Measurements from ENCODE around the gene HECTD4. TPM values are rescaled to one million over a fixed set of nuclear protein-coding genes. Genes with fewer than 3 reads are reported as not detected.
"Not testable (repeated sequence)": the region's sequence is repeated elsewhere in the genome, so short reads cannot be mapped to it uniquely, and the experiment has no call there.

The HECTD4 gene
- total RNA-seq, 4 donors from 2014 or later, result 15.9 to 72.9 (median 45.2) TPM

GRCh38 chr12:112233242-112233641 lies 149.0 kb downstream of the HECTD4 start:
- Histone ChIP-seq H3K9me3 (no peaks in the 10 kb centered on the region), H3K36me3 (no peaks in the 10 kb centered on the region), H3K27me3 (no peaks in the 10 kb centered on the region), H3K27ac (no peak overlapping the region), H3K4me3 (no peak overlapping the region), H3K4me1 (no peaks in the 10 kb centered on the region)
- TF ChIP-seq, protein P1, sequence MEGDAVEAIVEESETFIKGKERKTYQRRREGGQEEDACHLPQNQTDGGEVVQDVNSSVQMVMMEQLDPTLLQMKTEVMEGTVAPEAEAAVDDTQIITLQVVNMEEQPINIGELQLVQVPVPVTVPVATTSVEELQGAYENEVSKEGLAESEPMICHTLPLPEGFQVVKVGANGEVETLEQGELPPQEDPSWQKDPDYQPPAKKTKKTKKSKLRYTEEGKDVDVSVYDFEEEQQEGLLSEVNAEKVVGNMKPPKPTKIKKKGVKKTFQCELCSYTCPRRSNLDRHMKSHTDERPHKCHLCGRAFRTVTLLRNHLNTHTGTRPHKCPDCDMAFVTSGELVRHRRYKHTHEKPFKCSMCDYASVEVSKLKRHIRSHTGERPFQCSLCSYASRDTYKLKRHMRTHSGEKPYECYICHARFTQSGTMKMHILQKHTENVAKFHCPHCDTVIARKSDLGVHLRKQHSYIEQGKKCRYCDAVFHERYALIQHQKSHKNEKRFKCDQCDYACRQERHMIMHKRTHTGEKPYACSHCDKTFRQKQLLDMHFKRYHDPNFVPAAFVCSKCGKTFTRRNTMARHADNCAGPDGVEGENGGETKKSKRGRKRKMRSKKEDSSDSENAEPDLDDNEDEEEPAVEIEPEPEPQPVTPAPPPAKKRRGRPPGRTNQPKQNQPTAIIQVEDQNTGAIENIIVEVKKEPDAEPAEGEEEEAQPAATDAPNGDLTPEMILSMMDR (IDR thresholded peaks at IDR 0.05), result no peak
- TF ChIP-seq POLR2A (IDR thresholded peaks at IDR 0.05), result no peak
- intact Hi-C loops (cut with DNase I; ENCODE audit: low total_unique reads), result no loop called here
- DNase-seq, result no peak

GRCh38 chr12:112230136-112230535 lies 152.1 kb downstream of the HECTD4 start:
- DNase-seq, result no peak
- H3K27me3 ChIP-seq, result no peaks in the 10 kb centered on the region
- H3K4me3 ChIP-seq, result no peak overlapping the region
- H3K27ac ChIP-seq, result no peak overlapping the region
- no peaks in the 10 kb centered on the region for H3K4me1 ChIP-seq
- no peak for TF ChIP-seq POLR2A (IDR thresholded peaks at IDR 0.05)
- TF ChIP-seq, protein P1 (IDR thresholded peaks at IDR 0.05), result no peak
- intact Hi-C loops (cut with DNase I; ENCODE audit: low total_unique reads), result no loop called here
- H3K9me3 ChIP-seq, result no peaks in the 10 kb centered on the region
- no peaks in the 10 kb centered on the region for H3K36me3 ChIP-seq

GRCh38 chr12:112226768-112227167 lies 155.5 kb downstream of the HECTD4 start:
- H3K4me1 ChIP-seq, result no peaks in the 10 kb centered on the region
- H3K9me3 ChIP-seq, result no peaks in the 10 kb centered on the region
- no peak overlapping the region for H3K27ac ChIP-seq
- no peak overlapping the region for H3K4me3 ChIP-seq
- intact Hi-C loops (cut with DNase I; ENCODE audit: low total_unique reads), result no loop called here
- H3K36me3 ChIP-seq, result no peaks in the 10 kb centered on the region
- no peak for DNase-seq
- TF ChIP-seq POLR2A (IDR thresholded peaks at IDR 0.05), result no peak
- TF ChIP-seq, protein P1 (IDR thresholded peaks at IDR 0.05), result no peak
- no peaks in the 10 kb centered on the region for H3K27me3 ChIP-seq

GRCh38 chr12:112220628-112221027 lies 161.6 kb downstream of the HECTD4 start:
- H3K4me3 ChIP-seq; H3K9me3 ChIP-seq; intact Hi-C loops (cut with DNase I; ENCODE audit: low total_unique reads); H3K27me3 ChIP-seq; H3K4me1 ChIP-seq; DNase-seq; H3K36me3 ChIP-seq; H3K27ac ChIP-seq: not testable (repeated sequence)

GRCh38 chr12:112219195-112219594 lies 163.0 kb downstream of the HECTD4 start:
- Histone ChIP-seq H3K4me1 (no peaks in the 10 kb centered on the region), H3K27me3 (no peaks in the 10 kb centered on the region), H3K36me3 (no peaks in the 10 kb centered on the region), H3K27ac (no peak overlapping the region), H3K4me3 (no peak overlapping the region), H3K9me3 (no peaks in the 10 kb centered on the region)
- DNase-seq, result no peak
- TF ChIP-seq, protein P1 (IDR thresholded peaks at IDR 0.05), result no peak
- TF ChIP-seq POLR2A (IDR thresholded peaks at IDR 0.05), result no peak
- intact Hi-C loops (cut with DNase I; ENCODE audit: low total_unique reads), result no loop called here

- no peaks in the 10 kb centered on the region for H3K9me3 ChIP-seq
- no peak for DNase-seq
- no peak for TF ChIP-seq POLR2A (IDR thresholded peaks at IDR 0.05)
- TF ChIP-seq, protein P1 (IDR thresholded peaks at IDR 0.05), result no peak
- intact Hi-C loops (cut with DNase I; ENCODE audit: low total_unique reads), result no loop called here
- H3K27ac ChIP-seq, result no peak overlapping the region
- no peak overlapping the region for H3K4me3 ChIP-seq
- no peaks in the 10 kb centered on the region for H3K27me3 ChIP-seq
- no peaks in the 10 kb centered on the region for H3K36me3 ChIP-seq
- H3K4me1 ChIP-seq, result no peaks in the 10 kb centered on the region
Measured at GRCh38 chr12:112218150-112218549, 164.1 kb downstream of the HECTD4 start.
